ENCODE data around the gene CCR6.

GRCh38 chr6:167157863-167158262 lies 35.0 kb downstream of the CCR6 start, which contains the start of gene GPR31:
- TF ChIP-seq, protein P1, sequence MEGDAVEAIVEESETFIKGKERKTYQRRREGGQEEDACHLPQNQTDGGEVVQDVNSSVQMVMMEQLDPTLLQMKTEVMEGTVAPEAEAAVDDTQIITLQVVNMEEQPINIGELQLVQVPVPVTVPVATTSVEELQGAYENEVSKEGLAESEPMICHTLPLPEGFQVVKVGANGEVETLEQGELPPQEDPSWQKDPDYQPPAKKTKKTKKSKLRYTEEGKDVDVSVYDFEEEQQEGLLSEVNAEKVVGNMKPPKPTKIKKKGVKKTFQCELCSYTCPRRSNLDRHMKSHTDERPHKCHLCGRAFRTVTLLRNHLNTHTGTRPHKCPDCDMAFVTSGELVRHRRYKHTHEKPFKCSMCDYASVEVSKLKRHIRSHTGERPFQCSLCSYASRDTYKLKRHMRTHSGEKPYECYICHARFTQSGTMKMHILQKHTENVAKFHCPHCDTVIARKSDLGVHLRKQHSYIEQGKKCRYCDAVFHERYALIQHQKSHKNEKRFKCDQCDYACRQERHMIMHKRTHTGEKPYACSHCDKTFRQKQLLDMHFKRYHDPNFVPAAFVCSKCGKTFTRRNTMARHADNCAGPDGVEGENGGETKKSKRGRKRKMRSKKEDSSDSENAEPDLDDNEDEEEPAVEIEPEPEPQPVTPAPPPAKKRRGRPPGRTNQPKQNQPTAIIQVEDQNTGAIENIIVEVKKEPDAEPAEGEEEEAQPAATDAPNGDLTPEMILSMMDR (IDR thresholded peaks at IDR 0.05; ENCODE audit: poor library complexity): no peak
- TF ChIP-seq EZH2phosphoT487 (IDR thresholded peaks at IDR 0.05; ENCODE audit: low read depth, severe bottlenecking, unreplicated experiment): no peak

Measured in hepatocyte (in vitro differentiated cells).